Natural killer cell (primary cell): ENCODE data around the gene MED13L. TPM values are rescaled to one million over a fixed set of nuclear protein-coding genes. Genes with fewer than 3 reads are reported as not detected.
A peak's percentile ranks its signal among the peaks of the same experiment; 100 is the strongest.

Source experiments
- ATAC-seq, 3 donors: fragments of 150-1000 bp in 2 of 3; fragments of 200-7000 bp in 1 of 3; cut with Tn5 transposase; 1 replicate in 1 of 3; 2 replicates in 2 of 3; pipeline ENCODE4 v1.10.0; 2021; ENCODE audit warnings: mild to moderate bottlenecking in 2 of 3, moderate library complexity in 2 of 3
- DNase-seq, 2 donors: peaks; one replicate each; pipeline versions ENCODE4 v3.0.0 to v3.0.0-alpha.2; 2013 to 2021; ENCODE audit warnings: mixed read lengths in 1 of 2
- H3K27ac ChIP-seq: one replicate; pipeline ENCODE4 v1.5.1; 2013; ENCODE audit warnings: mild to moderate bottlenecking, low read length
- H3K27me3 ChIP-seq: one replicate; pipeline ENCODE4 v1.6.1; 2013; ENCODE audit warnings: low read length; ENCODE audit not compliant: control insufficient read depth, insufficient read depth
- H3K36me3 ChIP-seq: one replicate; pipeline ENCODE4 v1.6.1; 2013; ENCODE audit warnings: low read length; ENCODE audit not compliant: control insufficient read depth, insufficient read depth
- H3K4me1 ChIP-seq: one replicate; pipeline ENCODE4 v1.6.1; 2013; ENCODE audit warnings: low read length; ENCODE audit not compliant: control insufficient read depth, insufficient read depth
- H3K4me3 ChIP-seq: one replicate; pipeline ENCODE4 v1.5.1; 2013; ENCODE audit warnings: low read length
- H3K9me3 ChIP-seq: one replicate; pipeline ENCODE4 v1.6.1; 2013; ENCODE audit warnings: low read length; ENCODE audit not compliant: control insufficient read depth, insufficient read depth
- H3K27ac Mint-ChIP-seq, 2 donors: one replicate each; pipeline ENCODE4 v1.8.0; 2022; ENCODE audit warnings: mild to moderate bottlenecking in 2 of 2, mixed read lengths in 2 of 2, moderate library complexity in 1 of 2
- H3K27me3 Mint-ChIP-seq, 2 donors: one replicate each; pipeline ENCODE4 v1.8.0; 2022; ENCODE audit warnings: low read depth in 2 of 2, mixed read lengths in 2 of 2
- H3K36me3 Mint-ChIP-seq: one replicate; pipeline ENCODE4 v1.8.0; 2022; ENCODE audit warnings: mixed read lengths
- H3K4me1 Mint-ChIP-seq, 2 donors: one replicate each; pipeline ENCODE4 v1.8.0; 2022; ENCODE audit warnings: mixed read lengths in 2 of 2
- H3K4me3 Mint-ChIP-seq: one replicate; pipeline ENCODE4 v1.8.0; 2022; ENCODE audit warnings: mild to moderate bottlenecking, moderate library complexity, mixed read lengths
- H3K9me3 Mint-ChIP-seq, 2 donors: one replicate each; pipeline ENCODE4 v1.8.0; 2022; ENCODE audit warnings: mixed read lengths in 2 of 2
- CTCF ChIP-seq: fragments of 200-600 bp; IDR thresholded peaks from one replicate; pipeline ENCODE4 v1.8.0; 2022; ENCODE audit warnings: antibody characterized with exemption
- WGBS: methylation state at CpG from one replicate; pipeline ENCODE4 v1.1.7; 2013; ENCODE audit warnings: missing lambda C conversion rate; ENCODE audit not compliant: insufficient coverage; 5-methylcytosine and 5-hydroxymethylcytosine counted together
- intact Hi-C: fragments of 100-400 bp; cut with micrococcal nuclease; formaldehyde crosslinking; loops from one replicate; pipeline ENCODE4 v1.14.2; 2022
- total RNA-seq, 4 donors: library from RNA; stranded (reverse); fragments of 120-200 nt in 1 of 4; gene quantifications; one replicate each; pipeline versions ENCODE4 v1.2.3 to v1.2.4, GENCODE V29; 2013 to 2022

Gene MED13L
- total RNA-seq, 3 donors from 2014 or later (not counting 1 experiment from before 2014, with no cell fraction given): 237 to 316 (median 240) TPM

- Histone ChIP-seq H3K9me3 (no peaks in the 10 kb centered on the region), H3K4me1 (peaks cover 7% of the 10 kb centered on the region), H3K36me3 (no peaks in the 10 kb centered on the region), H3K27me3 (no peaks in the 10 kb centered on the region), H3K4me3 (no peak overlapping the region), H3K27ac (no peak overlapping the region)
- WGBS: 89% methylated on average over 3 of the region's 3 CpGs
- DNase-seq: no peak
- Mint-ChIP-seq H3K27ac (peak overlapping the region; percentile 8 to 19), H3K36me3 (no peaks in the 10 kb centered on the region), H3K9me3 (no peaks in the 10 kb centered on the region), H3K4me1 (peaks cover 40 to 50% of the 10 kb centered on the region in 2 donors), H3K4me3 (no peak overlapping the region), H3K27me3 (no peaks in the 10 kb centered on the region)
- TF ChIP-seq CTCF: no peak
- intact Hi-C loops: no loop called here
- no peak for ATAC-seq
These were observed 223.9 kb downstream of the MED13L start for GRCh38 chr12:116053479-116054200.

DNA sequence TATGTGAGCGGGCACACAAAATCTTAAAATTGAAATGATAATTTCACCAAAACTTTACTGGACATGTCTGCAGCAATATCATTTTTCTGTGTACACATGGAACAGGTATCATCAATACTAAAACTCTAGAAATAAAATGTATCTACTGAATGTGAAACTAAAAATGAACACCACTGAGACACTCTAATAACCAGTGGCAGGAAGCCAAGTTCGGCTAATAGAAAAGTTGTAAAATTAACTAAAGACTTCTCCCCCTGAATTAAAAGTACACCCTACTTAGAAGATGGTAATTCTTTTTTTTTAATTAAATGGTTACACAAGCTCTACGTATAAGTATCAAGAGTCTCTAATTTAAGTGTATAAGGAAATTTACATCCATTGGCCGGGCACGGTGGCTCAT is 227.2 kb downstream of the MED13L start:
- Histone ChIP-seq H3K27me3 (no peaks in the 10 kb centered on the region), H3K4me1 (peaks cover 4% of the 10 kb centered on the region), H3K9me3 (no peaks in the 10 kb centered on the region), H3K27ac (no peak overlapping the region), H3K4me3 (no peak overlapping the region), H3K36me3 (no peaks in the 10 kb centered on the region)
- WGBS: 95% methylated on average over 4 of the region's 5 CpGs
- Mint-ChIP-seq H3K4me3 (no peak overlapping the region), H3K27ac (peak overlapping the region; percentile 20 to 43), H3K4me1 (peaks cover 31 to 42% of the 10 kb centered on the region in 2 donors), H3K9me3 (no peaks in the 10 kb centered on the region), H3K27me3 (no peaks in the 10 kb centered on the region), H3K36me3 (no peaks in the 10 kb centered on the region)
- DNase-seq: no peak
- ATAC-seq: peak in 2 of 3 donors; percentile 36 to 42
- no peak for TF ChIP-seq CTCF
- intact Hi-C loops: no loop called here

DNA sequence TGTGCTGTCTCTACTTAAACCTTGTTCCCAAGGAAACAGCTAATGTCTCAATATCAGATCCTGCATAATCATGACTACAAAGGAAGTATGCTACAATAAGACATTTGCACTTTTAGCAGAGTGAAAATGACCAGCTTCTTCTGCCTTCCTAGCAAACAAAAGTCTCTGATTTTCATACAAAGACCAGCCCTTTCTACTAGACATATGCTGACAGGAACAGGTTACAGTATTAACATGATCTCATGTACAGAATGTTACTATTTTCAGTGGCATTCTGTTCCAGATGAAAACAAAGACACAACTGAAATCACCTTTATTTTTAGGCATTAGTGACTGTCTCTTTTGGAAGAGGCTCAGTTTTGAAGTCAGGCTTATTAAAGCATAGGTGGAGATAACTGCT is 228.6 kb downstream of the MED13L start:
- Mint-ChIP-seq H3K27ac (no peak overlapping the region), H3K27me3 (no peaks in the 10 kb centered on the region), H3K36me3 (no peaks in the 10 kb centered on the region), H3K4me1 (peaks cover 38 to 44% of the 10 kb centered on the region in 2 donors), H3K9me3 (no peaks in the 10 kb centered on the region), H3K4me3 (no peak overlapping the region)
- ATAC-seq: no peak
- H3K27me3 ChIP-seq: no peaks in the 10 kb centered on the region
- intact Hi-C loops: no loop called here
- DNase-seq: no peak
- no peak overlapping the region for H3K27ac ChIP-seq
- TF ChIP-seq CTCF: no peak
- H3K36me3 ChIP-seq: no peaks in the 10 kb centered on the region
- peaks cover 4% of the 10 kb centered on the region for H3K4me1 ChIP-seq
- H3K4me3 ChIP-seq: no peak overlapping the region
- H3K9me3 ChIP-seq: no peaks in the 10 kb centered on the region

GRCh38 chr12:116046039-116046438 is 231.5 kb downstream of the MED13L start:
- H3K27me3 Mint-ChIP-seq: no peaks in the 10 kb centered on the region
- no peaks in the 10 kb centered on the region for H3K9me3 Mint-ChIP-seq
- H3K27ac ChIP-seq: no peak overlapping the region
- TF ChIP-seq CTCF: no peak
- intact Hi-C loops: no loop called here
- ATAC-seq (no peak), DNase-seq (no peak)
- H3K4me1 Mint-ChIP-seq: peaks cover 30 to 43% of the 10 kb centered on the region in 2 donors
- H3K4me1 ChIP-seq: peaks cover 4% of the 10 kb centered on the region
- no peaks in the 10 kb centered on the region for H3K36me3 ChIP-seq
- no peaks in the 10 kb centered on the region for H3K27me3 ChIP-seq
- no peaks in the 10 kb centered on the region for H3K36me3 Mint-ChIP-seq
- H3K27ac Mint-ChIP-seq: no peak overlapping the region
- no peak overlapping the region for H3K4me3 Mint-ChIP-seq
- H3K4me3 ChIP-seq: no peak overlapping the region
- no peaks in the 10 kb centered on the region for H3K9me3 ChIP-seq
